Ishikawa (cell line): ENCODE data around the gene PLPP4.

Experiments
- CEBPB ChIP-seq: IDR thresholded peaks from 2 replicates; pipeline ENCODE4 v1.6.1; 2012
- CREB1 ChIP-seq: IDR thresholded peaks from 2 replicates; pipeline ENCODE4 v1.6.1; 2012; ENCODE audit warnings: low read depth
- EGR1 ChIP-seq: IDR thresholded peaks from 2 replicates; pipeline ENCODE4 v1.6.1; 2012
- EP300 ChIP-seq: IDR thresholded peaks from 2 replicates; pipeline ENCODE4 v1.6.1; 2012; ENCODE audit warnings: borderline replicate concordance
- FOXM1 ChIP-seq: IDR thresholded peaks from 2 replicates; pipeline ENCODE4 v1.6.1; 2012; ENCODE audit warnings: low read depth, borderline replicate concordance
- MAX ChIP-seq: IDR thresholded peaks from 2 replicates; pipeline ENCODE4 v1.6.1; 2012
- RAD21 ChIP-seq: IDR thresholded peaks from 2 replicates; pipeline ENCODE4 v1.6.1; 2012; ENCODE audit warnings: low read depth
- REST ChIP-seq: IDR thresholded peaks from 2 replicates; pipeline ENCODE4 v1.6.1; 2012; ENCODE audit warnings: low read depth, mild to moderate bottlenecking
- TAF1 ChIP-seq: IDR thresholded peaks from 2 replicates; pipeline ENCODE4 v1.6.1; 2012; ENCODE audit warnings: low read depth, mild to moderate bottlenecking
- TCF12 ChIP-seq: IDR thresholded peaks from 2 replicates; pipeline ENCODE4 v1.6.1; 2012; ENCODE audit warnings: low read depth
- TEAD4 ChIP-seq: IDR thresholded peaks from 2 replicates; pipeline ENCODE4 v1.6.1; 2012
- USF1 ChIP-seq: IDR thresholded peaks from 2 replicates; pipeline ENCODE4 v1.6.1; 2012
- YY1 ChIP-seq: IDR thresholded peaks from 2 replicates; pipeline ENCODE4 v1.6.1; 2012; ENCODE audit warnings: low read depth
- ZBTB7A ChIP-seq: IDR thresholded peaks from 2 replicates; pipeline ENCODE4 v1.6.1; 2012; ENCODE audit warnings: low read depth

- TF ChIP-seq REST, result no peak
- TF ChIP-seq RAD21, result no peak
- TF ChIP-seq TAF1, result no peak
- TF ChIP-seq MAX, result no peak
- no peak for TF ChIP-seq CEBPB
- no peak for TF ChIP-seq EGR1
- TF ChIP-seq YY1, result no peak
- TF ChIP-seq TEAD4, result no peak
- no peak for TF ChIP-seq EP300
- TF ChIP-seq FOXM1, result no peak
- no peak for TF ChIP-seq USF1
- no peak for TF ChIP-seq TCF12
- TF ChIP-seq CREB1, result no peak
- TF ChIP-seq ZBTB7A, result no peak
Measured at GRCh38 chr10:120453886-120454285, 3.1 kb upstream of the PLPP4 start.
